Thoracic aorta (tissue), 2 donors: ENCODE measurements around the gene EID1. TPM values are rescaled to one million over a fixed set of nuclear protein-coding genes. Genes with fewer than 3 reads are reported as not detected.

Source experiments
- ATAC-seq: fragments of 150-250 bp; one replicate; pipeline ENCODE4 v1.8.0; 2017; ENCODE audit warnings: low read depth; ENCODE audit not compliant: insufficient number of reproducible peaks, low FRiP score
- DNase-seq: peaks from one replicate; pipeline ENCODE4 v3.0.0-alpha.2; 2020; ENCODE audit warnings: low spot score
- H3K27ac ChIP-seq, 2 donors: fragments of 200-600 bp; sonication (generic); 1 replicate in 1 of 2; 2 replicates in 1 of 2; pipeline ENCODE4 v1.5.1; 2016; ENCODE audit warnings: mild to moderate bottlenecking in 2 of 2, moderate library complexity in 2 of 2
- H3K27me3 ChIP-seq: fragments of 200-600 bp; sonication (generic); replicated peaks from 2 replicates; pipeline ENCODE4 v1.6.0; 2016; ENCODE audit warnings: mild to moderate bottlenecking; ENCODE audit not compliant: insufficient read depth
- H3K36me3 ChIP-seq: fragments of 200-600 bp; sonication (generic); one replicate; pipeline ENCODE4 v1.5.1; 2016
- H3K4me1 ChIP-seq, 2 donors: fragments of 200-600 bp; sonication (generic); 1 replicate in 1 of 2; 2 replicates in 1 of 2; pipeline versions ENCODE4 v1.5.1 to v1.6.0; 2016; ENCODE audit warnings: low read depth in 2 of 2, mild to moderate bottlenecking in 1 of 2; ENCODE audit not compliant: control insufficient read depth in 1 of 2
- H3K4me3 ChIP-seq: fragments of 200-600 bp; sonication (generic); 2 replicates; pipeline ENCODE4 v1.5.1; 2016; ENCODE audit warnings: mild to moderate bottlenecking
- H3K9me3 ChIP-seq: fragments of 200-600 bp; sonication (generic); 2 replicates; pipeline ENCODE4 v1.5.1; 2016
- CTCF ChIP-seq: fragments of 200-600 bp; sonication (generic); IDR thresholded peaks from one replicate; pipeline ENCODE4 v1.5.1; 2019; ENCODE audit warnings: antibody characterized with exemption
- total RNA-seq, 2 donors: library from RNA; depleted of rRNA; stranded (reverse); fragments of >200 nt; gene quantifications; one replicate each; pipeline versions ENCODE4 v1.1.0 to v1.2.3, GENCODE V29; 2016

The EID1 gene
- total RNA-seq, 2 donors from 2014 or later = 212 to 227 TPM

GRCh38 chr15:48898032-48898431 is 20.1 kb downstream of the EID1 start:
- peaks cover 0 to 4% of the 10 kb centered on the region in 2 donors for H3K4me1 ChIP-seq
- H3K36me3 ChIP-seq = no peaks in the 10 kb centered on the region
- no peak for DNase-seq
- H3K27ac ChIP-seq = peak overlapping the region in 1 of 2 donors; percentile 1
- no peak for ATAC-seq
- no peak for TF ChIP-seq CTCF
- no peaks in the 10 kb centered on the region for H3K27me3 ChIP-seq
- H3K9me3 ChIP-seq = no peaks in the 10 kb centered on the region
- peak overlapping the region; percentile 62 for H3K4me3 ChIP-seq

GRCh38 chr15:48898446-48898845 is 20.5 kb downstream of the EID1 start:
- Histone ChIP-seq H3K4me3 (no peak overlapping the region), H3K9me3 (no peaks in the 10 kb centered on the region), H3K36me3 (no peaks in the 10 kb centered on the region), H3K4me1 (peaks cover 0 to 4% of the 10 kb centered on the region in 2 donors), H3K27ac (no peak overlapping the region), H3K27me3 (no peaks in the 10 kb centered on the region)
- DNase-seq = no peak
- TF ChIP-seq CTCF = no peak
- ATAC-seq = no peak

DNA sequence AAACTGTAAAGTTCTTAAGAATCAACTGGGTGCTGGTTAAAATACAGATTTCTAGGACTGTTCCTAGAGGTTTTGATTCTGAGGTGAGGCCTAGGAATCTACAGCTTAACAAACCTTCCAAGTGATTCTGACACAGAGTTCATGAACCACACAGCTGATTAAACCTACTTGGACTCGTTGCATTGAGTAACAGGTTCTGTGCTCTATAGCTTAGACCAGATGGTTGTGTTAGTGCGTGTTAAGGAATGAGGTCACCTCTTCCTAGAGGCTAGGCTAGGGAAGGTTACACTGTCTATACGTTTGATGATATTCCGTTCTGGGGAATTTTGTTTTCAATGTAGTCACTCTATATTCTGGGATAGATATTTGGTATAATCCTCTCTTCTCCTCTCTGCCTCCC is 21.9 kb downstream of the EID1 start:
- no peaks in the 10 kb centered on the region for H3K9me3 ChIP-seq
- no peaks in the 10 kb centered on the region for H3K36me3 ChIP-seq
- no peak for TF ChIP-seq CTCF
- H3K27me3 ChIP-seq = no peaks in the 10 kb centered on the region
- no peak overlapping the region for H3K27ac ChIP-seq
- no peak for ATAC-seq
- H3K4me3 ChIP-seq = no peak overlapping the region
- no peak for DNase-seq
- peaks cover 0 to 4% of the 10 kb centered on the region in 2 donors for H3K4me1 ChIP-seq

DNA sequence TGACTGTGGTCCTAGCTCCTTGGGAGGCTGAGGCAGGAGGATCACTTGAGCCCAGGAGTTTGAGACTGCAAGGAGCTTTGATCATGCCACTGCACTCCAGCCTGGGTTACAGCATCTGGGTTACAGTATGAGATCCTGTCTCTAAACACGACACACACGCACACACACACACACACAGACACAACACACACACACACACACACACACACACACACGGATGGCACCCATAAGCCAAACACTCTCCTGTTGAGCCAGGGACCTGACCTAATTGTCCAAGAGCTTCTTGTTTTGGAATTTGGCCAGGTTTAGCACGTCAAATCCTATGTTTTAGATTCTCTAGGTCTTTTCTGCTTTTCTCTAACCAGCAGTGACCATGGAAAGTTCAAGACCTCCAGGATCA is 26.8 kb downstream of the EID1 start:
- Histone ChIP-seq H3K27ac (no peak overlapping the region), H3K4me3 (no peak overlapping the region), H3K9me3 (no peaks in the 10 kb centered on the region), H3K36me3 (no peaks in the 10 kb centered on the region), H3K4me1 (peaks cover 0 to 7% of the 10 kb centered on the region in 2 donors), H3K27me3 (no peaks in the 10 kb centered on the region)
- DNase-seq (no peak), ATAC-seq (no peak)
- no peak for TF ChIP-seq CTCF

DNA sequence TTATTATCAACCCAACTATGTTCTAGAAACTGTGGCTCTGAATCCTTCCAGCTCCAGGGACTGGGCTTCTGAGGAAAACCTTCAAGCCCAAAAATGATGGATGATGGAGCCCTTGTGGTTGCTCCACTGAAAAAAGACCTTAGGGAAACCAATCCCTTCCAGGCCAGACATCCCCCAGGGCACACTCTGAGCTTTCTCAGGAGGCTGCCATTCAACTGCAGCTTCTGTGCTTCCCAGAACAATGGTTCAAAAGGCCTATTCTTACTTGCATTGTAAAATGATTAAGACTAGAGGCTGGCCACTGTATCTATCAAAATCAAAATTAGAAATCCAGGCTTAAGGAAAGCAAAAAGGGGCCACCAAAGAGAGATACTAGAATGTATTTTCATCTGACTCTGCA is 27.3 kb downstream of the EID1 start:
- peaks cover 0 to 7% of the 10 kb centered on the region in 2 donors for H3K4me1 ChIP-seq
- no peak overlapping the region for H3K27ac ChIP-seq
- no peak for DNase-seq
- ATAC-seq = no peak
- TF ChIP-seq CTCF = no peak
- no peaks in the 10 kb centered on the region for H3K9me3 ChIP-seq
- no peak overlapping the region for H3K4me3 ChIP-seq
- H3K36me3 ChIP-seq = no peaks in the 10 kb centered on the region
- H3K27me3 ChIP-seq = no peaks in the 10 kb centered on the region
